GM12873 (cell line): ENCODE results near the gene NRP1.

Experiments
- CTCF ChIP-seq: IDR thresholded peaks from 2 replicates; pipeline ENCODE4 v1.5.1; 2012; ENCODE audit warnings: low read depth, mild to moderate bottlenecking, moderate library complexity, low read length, control low read depth; ENCODE audit not compliant: insufficient read depth; ENCODE audit errors: missing control alignments

NRP1 gene

GRCh38 chr10:33350041-33350440 is 15.6 kb upstream of the NRP1 start:
- no peak for TF ChIP-seq CTCF

- no peak for TF ChIP-seq CTCF
Observed at GRCh38 chr10:33349268-33349667, 14.8 kb upstream of the NRP1 start.

GRCh38 chr10:33347211-33347610 is 12.7 kb upstream of the NRP1 start:
- no peak for TF ChIP-seq CTCF

GRCh38 chr10:33345236-33345635 is 10.8 kb upstream of the NRP1 start:
- TF ChIP-seq CTCF, result no peak

GRCh38 chr10:33344676-33345075 is 10.2 kb upstream of the NRP1 start:
- no peak for TF ChIP-seq CTCF

- TF ChIP-seq CTCF, result no peak
Observed at GRCh38 chr10:33341637-33342036, 7.2 kb upstream of the NRP1 start.

- no peak for TF ChIP-seq CTCF
Observed at GRCh38 chr10:33337326-33337957, 3.0 kb upstream of the NRP1 start.
